Renal pelvis (tissue), 4 donors: ENCODE measurements around the gene ITPK1. TPM values are rescaled to one million over a fixed set of nuclear protein-coding genes. Genes with fewer than 3 reads are reported as not detected.

Experiments
- DNase-seq: peaks from one replicate; pipeline ENCODE4 v3.0.0-alpha.2; 2013
- polyA plus RNA-seq, 3 donors: library from polyadenylated mRNA; unstranded; fragments of 120-200 nt; gene quantifications; one replicate each; pipeline ENCODE4 v1.2.1, GENCODE V29; 2013; ENCODE audit not compliant: insufficient read length in 3 of 3

The ITPK1 gene
- polyA plus RNA-seq, 3 donors, result 29.8 to 33.6 (median 33.2) TPM

- no peak for DNase-seq
Measured at GRCh38 chr14:92954933-92955332, 160.8 kb downstream of the ITPK1 start.

- DNase-seq, result no peak
Measured at GRCh38 chr14:92953526-92953925, 162.2 kb downstream of the ITPK1 start.

GRCh38 chr14:92952481-92953298, 163.0 kb downstream of the ITPK1 start:
- DNase-seq, result no peak

- DNase-seq, result peak; percentile 47
Measured at GRCh38 chr14:92951912-92952471, 163.7 kb downstream of the ITPK1 start.

- DNase-seq, result no peak
Measured at GRCh38 chr14:92951261-92951660, 164.5 kb downstream of the ITPK1 start.

- DNase-seq, result no peak
Measured at GRCh38 chr14:92950773-92951172, 165.0 kb downstream of the ITPK1 start.

- DNase-seq, result no peak
Measured at GRCh38 chr14:92950193-92950540, 165.6 kb downstream of the ITPK1 start.

- DNase-seq, result no peak
Measured at GRCh38 chr14:92949496-92950192, 166.1 kb downstream of the ITPK1 start.

GRCh38 chr14:92948647-92949046, 167.1 kb downstream of the ITPK1 start:
- DNase-seq, result no peak

- no peak for DNase-seq
Measured at GRCh38 chr14:92946847-92947545, 168.7 kb downstream of the ITPK1 start.

GRCh38 chr14:92945959-92946846, 169.5 kb downstream of the ITPK1 start:
- no peak for DNase-seq

- DNase-seq, result no peak
Measured at GRCh38 chr14:92945544-92945943, 170.2 kb downstream of the ITPK1 start.

GRCh38 chr14:92944976-92945375, 170.7 kb downstream of the ITPK1 start:
- DNase-seq, result no peak

- DNase-seq, result no peak
Measured at GRCh38 chr14:92943855-92944570, 171.7 kb downstream of the ITPK1 start.

- no peak for DNase-seq
Measured at GRCh38 chr14:92942976-92943710, 172.6 kb downstream of the ITPK1 start.

- DNase-seq, result no peak
Measured at GRCh38 chr14:92942576-92942975, 173.1 kb downstream of the ITPK1 start.

GRCh38 chr14:92942136-92942535, 173.6 kb downstream of the ITPK1 start:
- DNase-seq, result no peak

- no peak for DNase-seq
Measured at GRCh38 chr14:92941531-92941930, 174.2 kb downstream of the ITPK1 start.

GRCh38 chr14:92940543-92940942, 175.2 kb downstream of the ITPK1 start:
- DNase-seq, result no peak

GRCh38 chr14:92939699-92940098, 176.0 kb downstream of the ITPK1 start:
- DNase-seq, result no peak
